ENCODE measurements around the gene RUSF1. TPM values are rescaled to one million over a fixed set of nuclear protein-coding genes. Genes with fewer than 3 reads are reported as not detected.
"Not testable (repeated sequence)": the region's sequence is repeated elsewhere in the genome, so short reads cannot be mapped to it uniquely, and the experiment has no call there.

The RUSF1 gene
- total RNA-seq, 1 donor from 2014 or later, result 36.0 TPM

- DNase-seq (ENCODE audit: low spot score), result no peak
Measured at GRCh38 chr16:31519759-31520431, 11.7 kb upstream of the RUSF1 start.

- no peak for DNase-seq (ENCODE audit: low spot score)
Measured at GRCh38 chr16:31517800-31518402, 9.7 kb upstream of the RUSF1 start.

- no peak for DNase-seq (ENCODE audit: low spot score)
Measured at GRCh38 chr16:31513884-31514283, 5.7 kb upstream of the RUSF1 start.

GRCh38 chr16:31513126-31513525, 4.9 kb upstream of the RUSF1 start:
- no peak for DNase-seq (ENCODE audit: low spot score)

GRCh38 chr16:31508706-31509195, 560 bp upstream of the RUSF1 start:
- no peak for DNase-seq (ENCODE audit: low spot score)

GRCh38 chr16:31507617-31507928, 618 bp downstream of the RUSF1 start:
- no peak for DNase-seq (ENCODE audit: low spot score)

GRCh38 chr16:31505483-31505882, 2.7 kb downstream of the RUSF1 start:
- no peak for DNase-seq (ENCODE audit: low spot score)

GRCh38 chr16:31504159-31504558, 4.0 kb downstream of the RUSF1 start:
- no peak for DNase-seq (ENCODE audit: low spot score)

- DNase-seq (ENCODE audit: low spot score), result not testable (repeated sequence)
Measured at GRCh38 chr16:31503555-31503954, 4.6 kb downstream of the RUSF1 start.

- no peak for DNase-seq (ENCODE audit: low spot score)
Measured at GRCh38 chr16:31502981-31503380, 5.2 kb downstream of the RUSF1 start.

- no peak for DNase-seq (ENCODE audit: low spot score)
Measured at GRCh38 chr16:31501966-31502348, 6.2 kb downstream of the RUSF1 start.

GRCh38 chr16:31501226-31501965, 6.8 kb downstream of the RUSF1 start:
- no peak for DNase-seq (ENCODE audit: low spot score)

- DNase-seq (ENCODE audit: low spot score), result no peak
Measured at GRCh38 chr16:31499928-31500327, 8.3 kb downstream of the RUSF1 start.

- no peak for DNase-seq (ENCODE audit: low spot score)
Measured at GRCh38 chr16:31498493-31498892, 9.7 kb downstream of the RUSF1 start.

GRCh38 chr16:31496670-31497069, 11.5 kb downstream of the RUSF1 start:
- DNase-seq (ENCODE audit: low spot score), result no peak

- DNase-seq (ENCODE audit: low spot score), result no peak
Measured at GRCh38 chr16:31493506-31494125, 14.6 kb downstream of the RUSF1 start.

- no peak for DNase-seq (ENCODE audit: low spot score)
Measured at GRCh38 chr16:31491778-31492418, 16.3 kb downstream of the RUSF1 start.

GRCh38 chr16:31489616-31490584, 18.3 kb downstream of the RUSF1 start:
- DNase-seq (ENCODE audit: low spot score), result no peak

GRCh38 chr16:31489298-31489564, 19.0 kb downstream of the RUSF1 start:
- DNase-seq (ENCODE audit: low spot score), result no peak

- no peak for DNase-seq (ENCODE audit: low spot score)
Measured at GRCh38 chr16:31488468-31489297, 19.5 kb downstream of the RUSF1 start.
